Measurements from ENCODE around the gene TNS4.

DNA sequence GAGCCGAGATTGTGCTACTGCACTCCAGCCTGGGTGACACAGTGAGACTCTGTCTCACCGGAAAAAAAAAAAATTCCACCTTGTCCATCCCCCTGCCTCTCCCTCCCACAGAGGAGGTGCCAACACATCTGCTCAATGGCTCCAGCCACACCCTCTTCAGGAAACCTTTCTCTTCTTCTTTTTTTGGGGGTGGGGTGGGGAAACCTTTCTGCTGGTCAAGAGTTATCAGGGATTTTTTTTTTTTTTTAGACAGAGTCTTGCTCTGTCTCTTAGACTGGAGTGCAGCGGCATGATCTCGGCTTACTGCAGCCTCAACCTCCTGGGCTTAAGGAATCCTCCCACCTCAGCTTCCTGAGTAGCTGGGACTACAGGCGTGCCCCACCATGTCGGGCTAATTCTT lies 18.7 kb downstream of the TNS4 start:
- TF ChIP-seq, protein P1, sequence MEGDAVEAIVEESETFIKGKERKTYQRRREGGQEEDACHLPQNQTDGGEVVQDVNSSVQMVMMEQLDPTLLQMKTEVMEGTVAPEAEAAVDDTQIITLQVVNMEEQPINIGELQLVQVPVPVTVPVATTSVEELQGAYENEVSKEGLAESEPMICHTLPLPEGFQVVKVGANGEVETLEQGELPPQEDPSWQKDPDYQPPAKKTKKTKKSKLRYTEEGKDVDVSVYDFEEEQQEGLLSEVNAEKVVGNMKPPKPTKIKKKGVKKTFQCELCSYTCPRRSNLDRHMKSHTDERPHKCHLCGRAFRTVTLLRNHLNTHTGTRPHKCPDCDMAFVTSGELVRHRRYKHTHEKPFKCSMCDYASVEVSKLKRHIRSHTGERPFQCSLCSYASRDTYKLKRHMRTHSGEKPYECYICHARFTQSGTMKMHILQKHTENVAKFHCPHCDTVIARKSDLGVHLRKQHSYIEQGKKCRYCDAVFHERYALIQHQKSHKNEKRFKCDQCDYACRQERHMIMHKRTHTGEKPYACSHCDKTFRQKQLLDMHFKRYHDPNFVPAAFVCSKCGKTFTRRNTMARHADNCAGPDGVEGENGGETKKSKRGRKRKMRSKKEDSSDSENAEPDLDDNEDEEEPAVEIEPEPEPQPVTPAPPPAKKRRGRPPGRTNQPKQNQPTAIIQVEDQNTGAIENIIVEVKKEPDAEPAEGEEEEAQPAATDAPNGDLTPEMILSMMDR (conservative IDR thresholded peaks at IDR 0.05 in 1 of 2, IDR thresholded peaks at IDR 0.05 in 1 of 2; ENCODE audit: low read depth in 1 of 2, low read length in 2 of 2) = no peak
- TF ChIP-seq EZH2 (IDR thresholded peaks at IDR 0.05; ENCODE audit: low read length, missing control alignments) = no peak

All from fibroblast of lung (primary cell).